B cell (primary cell): ENCODE results near the gene GUCY2D. TPM values are rescaled to one million over a fixed set of nuclear protein-coding genes. Genes with fewer than 3 reads are reported as not detected.

Experiments
- ATAC-seq: fragments of 200-7000 bp; cut with Tn5 transposase; one replicate; pipeline ENCODE4 v1.10.0; 2021; ENCODE audit warnings: low read depth, mild to moderate bottlenecking, moderate number of reproducible peaks, moderate library complexity
- CTCF ChIA-PET: fragments of 350-600 bp; sonication (Branson Sonifier 250); formaldehyde crosslinking; loops from one replicate; lab custom pipeline; 2021; ENCODE audit warnings: antibody characterized with exemption, inconsistent platforms; lab: Charles Lee
- POLR2A ChIA-PET: fragments of 350-600 bp; sonication (Branson Sonifier 250); formaldehyde crosslinking; loops from one replicate; lab custom pipeline; 2021; ENCODE audit warnings: antibody characterized with exemption; lab: Charles Lee
- DNase-seq: peaks from one replicate; pipeline ENCODE4 v3.0.0; 2013
- H2AFZ ChIP-seq: 2 replicates; pipeline ENCODE4 v1.6.1; 2012; ENCODE audit warnings: mild to moderate bottlenecking, low read depth, low read length; ENCODE audit not compliant: insufficient read depth, poor library complexity, severe bottlenecking
- H3K27ac ChIP-seq, 2 donors: 1 replicate in 1 of 2; 2 replicates in 1 of 2; pipeline ENCODE4 v1.5.1; 2012 to 2013; ENCODE audit warnings: low read length in 2 of 2, mild to moderate bottlenecking in 2 of 2, moderate library complexity in 1 of 2
- H3K27me3 ChIP-seq, 4 experiments: fragments of 200-600 bp in 1 of 4; sonication (generic) in 1 of 4; replicated peaks in 1 of 4; 1 replicate in 2 of 4; 2 replicates in 2 of 4; pipeline versions ENCODE4 v1.6.1 to v1.7.0; 2013 to 2016; ENCODE audit warnings: low read length in 3 of 4, mild to moderate bottlenecking in 2 of 4, mixed read lengths in 1 of 4, moderate library complexity in 1 of 4; ENCODE audit not compliant: insufficient read depth in 4 of 4, control insufficient read depth in 3 of 4; ENCODE audit errors: control extremely low read depth in 1 of 4
- H3K36me3 ChIP-seq, 2 experiments: replicated peaks in 1 of 2; 1 replicate in 1 of 2; 2 replicates in 1 of 2; pipeline versions ENCODE4 v1.6.1 to v1.7.1; 2013; ENCODE audit warnings: low read length in 1 of 2; ENCODE audit not compliant: insufficient read depth in 2 of 2, control insufficient read depth in 1 of 2; ENCODE audit errors: control extremely low read depth in 1 of 2, extremely low read depth in 1 of 2
- H3K4me1 ChIP-seq, 2 donors: fragments of 200-600 bp in 1 of 2; sonication (generic) in 1 of 2; 1 replicate in 1 of 2; 2 replicates in 1 of 2; pipeline versions ENCODE4 v1.5.1 to v1.6.1; 2013 to 2017; ENCODE audit warnings: low read length in 2 of 2; ENCODE audit not compliant: control insufficient read depth in 2 of 2, insufficient read depth in 2 of 2
- H3K4me2 ChIP-seq: replicated peaks from 2 replicates; pipeline ENCODE3; 2012; ENCODE audit warnings: mild to moderate bottlenecking, low read depth, low read length; ENCODE audit not compliant: poor library complexity, severe bottlenecking
- H3K4me3 ChIP-seq, 5 experiments: fragments of 200-600 bp in 1 of 5; sonication (generic) in 1 of 5; 1 replicate in 3 of 5; 2 replicates in 2 of 5; pipeline versions ENCODE4 v1.5.1 to v1.7.0; 2011 to 2016; ENCODE audit warnings: low read length in 4 of 5, mild to moderate bottlenecking in 4 of 5, low read depth in 2 of 5, control low read depth in 1 of 5, moderate library complexity in 1 of 5; ENCODE audit not compliant: insufficient read depth in 1 of 5; ENCODE audit errors: control extremely low read depth in 1 of 5, extremely low read depth in 1 of 5
- H3K79me2 ChIP-seq: fragments of 200-600 bp; sonication (generic); one replicate; pipeline ENCODE4 v1.6.0; 2016; ENCODE audit warnings: low read length; ENCODE audit not compliant: control insufficient read depth, insufficient read depth
- H3K9ac ChIP-seq: fragments of 200-600 bp; sonication (generic); 2 replicates; pipeline ENCODE4 v1.6.1; 2017; ENCODE audit warnings: mild to moderate bottlenecking, low read length, moderate library complexity
- H3K9me3 ChIP-seq, 3 donors: one replicate each; pipeline versions ENCODE4 v1.6.1 to v1.7.1; 2013; ENCODE audit warnings: low read length in 2 of 3; ENCODE audit not compliant: control insufficient read depth in 2 of 3, insufficient read depth in 1 of 3; ENCODE audit errors: control extremely low read depth in 1 of 3
- H4K20me1 ChIP-seq: 2 replicates; pipeline ENCODE4 v1.6.0; 2012; ENCODE audit warnings: mild to moderate bottlenecking, low read length; ENCODE audit not compliant: insufficient read depth, control insufficient read depth, poor library complexity, severe bottlenecking
- H3K27ac Mint-ChIP-seq: one replicate; pipeline ENCODE4 v1.8.0; 2021; ENCODE audit warnings: mixed read lengths
- H3K27me3 Mint-ChIP-seq: one replicate; pipeline ENCODE4 v1.8.0; 2021; ENCODE audit warnings: mixed read lengths
- H3K4me1 Mint-ChIP-seq: one replicate; pipeline ENCODE4 v1.8.0; 2021; ENCODE audit warnings: mixed read lengths
- H3K4me3 Mint-ChIP-seq: one replicate; pipeline ENCODE4 v1.8.0; 2021; ENCODE audit warnings: mixed read lengths
- H3K9me3 Mint-ChIP-seq: one replicate; pipeline ENCODE4 v1.8.0; 2022; ENCODE audit warnings: mixed read lengths; ENCODE audit not compliant: insufficient read depth
- EZH2 ChIP-seq: IDR thresholded peaks from 2 replicates; pipeline ENCODE4 v1.6.1; 2012; ENCODE audit warnings: borderline replicate concordance, low read depth, mild to moderate bottlenecking, moderate library complexity, low read length; ENCODE audit not compliant: insufficient read depth, poor library complexity, severe bottlenecking
- WGBS: methylation state at CpG from one replicate; pipeline ENCODE4 v1.1.5; 2013; ENCODE audit warnings: missing lambda C conversion rate; ENCODE audit not compliant: insufficient coverage; 5-methylcytosine and 5-hydroxymethylcytosine counted together
- intact Hi-C: fragments of 100-400 bp; cut with micrococcal nuclease; formaldehyde crosslinking; loops from one replicate; pipeline ENCODE4 v1.10.0; 2022
- polyA plus RNA-seq: library from polyadenylated mRNA; depleted of rRNA; stranded (reverse); fragments of >200 nt; gene quantifications from 2 replicates; pipeline ENCODE4 v1.2.3, GENCODE V29; 2012
- total RNA-seq, 2 donors: library from RNA; stranded (reverse); fragments of 120-200 nt in 1 of 2; gene quantifications; 1 replicate in 1 of 2; 2 replicates in 1 of 2; pipeline versions ENCODE4 v1.2.3 to v1.2.4, GENCODE V29; 2013 to 2022
- TF ChIP-seq, protein P1 (sequence below): fragments of 200-600 bp; IDR thresholded peaks from one replicate; pipeline ENCODE4 v1.8.0; 2022; ENCODE audit warnings: antibody characterized with exemption, mild to moderate bottlenecking

The GUCY2D gene
- total and polyA plus RNA-seq, 2 donors (not counting 1 experiment from before 2014, with no cell fraction given) = not detected

GRCh38 chr17:7967751-7968150 is 34.7 kb upstream of the GUCY2D start:
- H3K27ac Mint-ChIP-seq = no peak overlapping the region
- TF ChIP-seq, protein P1, sequence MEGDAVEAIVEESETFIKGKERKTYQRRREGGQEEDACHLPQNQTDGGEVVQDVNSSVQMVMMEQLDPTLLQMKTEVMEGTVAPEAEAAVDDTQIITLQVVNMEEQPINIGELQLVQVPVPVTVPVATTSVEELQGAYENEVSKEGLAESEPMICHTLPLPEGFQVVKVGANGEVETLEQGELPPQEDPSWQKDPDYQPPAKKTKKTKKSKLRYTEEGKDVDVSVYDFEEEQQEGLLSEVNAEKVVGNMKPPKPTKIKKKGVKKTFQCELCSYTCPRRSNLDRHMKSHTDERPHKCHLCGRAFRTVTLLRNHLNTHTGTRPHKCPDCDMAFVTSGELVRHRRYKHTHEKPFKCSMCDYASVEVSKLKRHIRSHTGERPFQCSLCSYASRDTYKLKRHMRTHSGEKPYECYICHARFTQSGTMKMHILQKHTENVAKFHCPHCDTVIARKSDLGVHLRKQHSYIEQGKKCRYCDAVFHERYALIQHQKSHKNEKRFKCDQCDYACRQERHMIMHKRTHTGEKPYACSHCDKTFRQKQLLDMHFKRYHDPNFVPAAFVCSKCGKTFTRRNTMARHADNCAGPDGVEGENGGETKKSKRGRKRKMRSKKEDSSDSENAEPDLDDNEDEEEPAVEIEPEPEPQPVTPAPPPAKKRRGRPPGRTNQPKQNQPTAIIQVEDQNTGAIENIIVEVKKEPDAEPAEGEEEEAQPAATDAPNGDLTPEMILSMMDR = no peak
- TF ChIP-seq EZH2 = no peak

DNA sequence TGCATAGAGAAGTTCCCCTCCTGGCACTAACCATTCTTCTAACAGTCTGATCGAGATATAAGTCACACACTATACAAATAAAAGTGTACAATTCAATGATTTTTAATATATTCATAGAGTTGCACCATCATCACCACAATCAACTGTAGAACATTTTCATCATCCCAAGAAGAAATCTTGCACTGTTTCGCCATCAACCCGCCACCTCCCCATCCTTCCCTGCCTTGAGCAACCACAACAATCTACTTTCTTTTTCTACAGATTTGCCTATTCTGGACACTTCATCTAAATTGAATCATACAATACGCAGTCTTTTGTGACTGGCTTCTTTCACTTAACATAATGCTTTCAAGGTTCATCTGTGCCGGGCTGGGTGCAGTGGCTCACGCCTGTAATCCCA is 33.0 kb upstream of the GUCY2D start:
- H3K4me2 ChIP-seq = no peak overlapping the region
- ChIA-PET CTCF (interaction anchor here (0.9 kb wide), 1 partner anchor 19 kb away, joined by 4 read pairs; no protein-coding TSS in a partner anchor), POLR2A (no interaction called here)
- H2AFZ ChIP-seq = no peak overlapping the region
- H4K20me1 ChIP-seq = no peaks in the 10 kb centered on the region
- peaks cover 2 to 12% (median 3%) of the 10 kb centered on the region in 3 donors for H3K9me3 ChIP-seq
- Mint-ChIP-seq H3K4me3 (no peak overlapping the region), H3K27me3 (no peaks in the 10 kb centered on the region), H3K27ac (no peak overlapping the region), H3K9me3 (peaks cover 2% of the 10 kb centered on the region), H3K4me1 (no peaks in the 10 kb centered on the region)
- DNase-seq = no peak
- H3K79me2 ChIP-seq = no peaks in the 10 kb centered on the region
- WGBS = 86% methylated on average over 5 of the region's 6 CpGs
- no peak overlapping the region for H3K27ac ChIP-seq
- intact Hi-C loops = no loop called here
- no peak overlapping the region for H3K9ac ChIP-seq
- no peaks in the 10 kb centered on the region for H3K36me3 ChIP-seq
- no peaks in the 10 kb centered on the region for H3K4me1 ChIP-seq
- TF ChIP-seq, protein P1 = no peak
- no peak for TF ChIP-seq EZH2
- no peak overlapping the region for H3K4me3 ChIP-seq
- peaks cover 0 to 11% (median 0%) of the 10 kb centered on the region in 4 experiments for H3K27me3 ChIP-seq
- ATAC-seq = no peak

More at GRCh38 chr17:7967751-7968150, 34.7 kb upstream of the GUCY2D start:
- Histone ChIP-seq H3K27ac (no peak overlapping the region), H4K20me1 (no peaks in the 10 kb centered on the region), H3K9me3 (no peaks in the 10 kb centered on the region), H3K9ac (no peak overlapping the region), H3K4me2 (no peak overlapping the region), H3K79me2 (no peaks in the 10 kb centered on the region), H2AFZ (no peak overlapping the region), H3K27me3 (peaks cover 0 to 11% (median 0%) of the 10 kb centered on the region in 4 experiments), H3K4me1 (no peaks in the 10 kb centered on the region), H3K36me3 (no peaks in the 10 kb centered on the region), H3K4me3 (no peak overlapping the region)
- H3K9me3 Mint-ChIP-seq = no peaks in the 10 kb centered on the region
- no CpG with 5 or more reads among the region's 2 CpGs for WGBS
- intact Hi-C loops = no loop called here
- no peaks in the 10 kb centered on the region for H3K4me1 Mint-ChIP-seq
- ChIA-PET CTCF (no interaction called here), POLR2A (no interaction called here)
- no peak overlapping the region for H3K4me3 Mint-ChIP-seq
- DNase-seq = no peak
- no peak for ATAC-seq
- no peaks in the 10 kb centered on the region for H3K27me3 Mint-ChIP-seq
